OCI-LY7 (cell line): ENCODE results near the gene KRTAP2-4. TPM values are rescaled to one million over a fixed set of nuclear protein-coding genes. Genes with fewer than 3 reads are reported as not detected.
"Not testable (repeated sequence)": the region's sequence is repeated elsewhere in the genome, so short reads cannot be mapped to it uniquely, and the experiment has no call there.

ENCODE experiments used
- BruUV-seq: library from RNA; stranded (reverse); fragments of 400-500 nt; replicated peaks from 2 replicates; lab custom pipeline; 2021; lab: Mats Ljungman, UMichigan
- CTCF ChIA-PET: fragments of 300-600 bp; sonication (Branson Sonifier 250); formaldehyde crosslinking; loops from one replicate; lab custom pipeline; 2022; ENCODE audit warnings: antibody characterized with exemption; ENCODE audit not compliant: unreplicated experiment; lab: Charles Lee
- POLR2A ChIA-PET: fragments of 300-600 bp; sonication (Branson Sonifier 250); formaldehyde crosslinking; loops from one replicate; lab custom pipeline; 2022; ENCODE audit warnings: antibody characterized with exemption; lab: Charles Lee
- DNase-seq: peaks from one replicate; pipeline ENCODE4 v3.0.0-alpha.2; 2015; ENCODE audit warnings: low spot score
- H2AFZ ChIP-seq: fragments of 200-600 bp; sonication (generic), shearing (Covaris generic); 2 replicates; pipeline ENCODE4 v1.6.1; 2014; ENCODE audit warnings: mild to moderate bottlenecking, antibody characterized with exemption, low read length, moderate library complexity
- H3K27ac ChIP-seq: fragments of 200-600 bp; sonication (generic); 2 replicates; pipeline ENCODE4 v1.5.1; 2014; ENCODE audit warnings: mixed run types, low read depth, mild to moderate bottlenecking, moderate library complexity, low read length, inconsistent platforms; ENCODE audit not compliant: poor library complexity, severe bottlenecking
- H3K36me3 ChIP-seq: fragments of 200-600 bp; sonication (generic); 2 replicates; pipeline ENCODE4 v1.6.1; 2014; ENCODE audit warnings: mild to moderate bottlenecking, antibody characterized with exemption, low read length, moderate library complexity, mixed read lengths; ENCODE audit not compliant: insufficient read depth
- H3K4me1 ChIP-seq: fragments of 200-600 bp; sonication (generic); 2 replicates; pipeline ENCODE4 v1.5.1; 2014; ENCODE audit warnings: mild to moderate bottlenecking, low read length; ENCODE audit not compliant: insufficient read depth, poor library complexity, severe bottlenecking
- H3K4me2 ChIP-seq: fragments of 200-600 bp; sonication (generic); 2 replicates; pipeline ENCODE4 v1.6.1; 2014; ENCODE audit warnings: mild to moderate bottlenecking, low read length
- H3K4me3 ChIP-seq: fragments of 200-600 bp; sonication (generic); 2 replicates; pipeline ENCODE4 v1.5.1; 2014; ENCODE audit warnings: mild to moderate bottlenecking, low read depth, low read length; ENCODE audit not compliant: poor library complexity, severe bottlenecking
- H3K79me2 ChIP-seq: fragments of 200-600 bp; sonication (generic); 2 replicates; pipeline ENCODE4 v1.6.1; 2016; ENCODE audit warnings: low read depth, mild to moderate bottlenecking, low read length, moderate library complexity, mixed read lengths; ENCODE audit not compliant: insufficient read depth
- H3K9me2 ChIP-seq: fragments of 200-600 bp; sonication (generic); 2 replicates; pipeline ENCODE4 v1.6.1; 2016; ENCODE audit warnings: mild to moderate bottlenecking, low read length, mixed read lengths; ENCODE audit not compliant: insufficient read depth
- H3K9me3 ChIP-seq: fragments of 200-600 bp; sonication (generic); 2 replicates; pipeline ENCODE4 v1.6.1; 2014; ENCODE audit warnings: mild to moderate bottlenecking, mixed run types, low read length, mixed read lengths
- H4K20me1 ChIP-seq: fragments of 200-600 bp; sonication (generic); 2 replicates; pipeline ENCODE4 v1.6.1; 2014; ENCODE audit warnings: mild to moderate bottlenecking, antibody characterized with exemption, low read length, moderate library complexity, mixed read lengths; ENCODE audit not compliant: insufficient read depth
- CTCF ChIP-seq: fragments of 200-600 bp; sonication (generic); conservative IDR thresholded peaks from 2 replicates; pipeline ENCODE4 v1.5.1; 2014; ENCODE audit warnings: mild to moderate bottlenecking, antibody characterized with exemption, low read length, moderate library complexity, mixed read lengths
- EZH2phosphoT487 ChIP-seq: fragments of 200-600 bp; sonication (generic); IDR thresholded peaks from 2 replicates; pipeline ENCODE4 v1.6.1; 2018; ENCODE audit warnings: low read depth, borderline replicate concordance, mild to moderate bottlenecking, mixed run types, antibody characterized with exemption, low read length, moderate library complexity, mixed read lengths
- intact Hi-C: fragments of 100-400 bp; cut with micrococcal nuclease; formaldehyde crosslinking; loops from one replicate; pipeline ENCODE4 v1.10.0; 2022; ENCODE audit not compliant: unreplicated experiment
- total RNA-seq, 2 experiments: library from RNA; depleted of rRNA in 1 of 2; stranded (reverse); fragments of >200 nt in 1 of 2; shearing (Covaris generic) in 1 of 2; gene quantifications; 2 replicates each; pipeline ENCODE4 v1.2.3, GENCODE V29; 2014 to 2022

KRTAP2-4 gene
- total RNA-seq, 2 experiments from 2014 or later: not detected

GRCh38 chr17:41069031-41069430 is 3.4 kb upstream of the KRTAP2-4 start:
- Histone ChIP-seq H3K9me3 (no peaks in the 10 kb centered on the region), H3K4me2 (no peak overlapping the region), H3K4me3 (no peak overlapping the region), H3K79me2 (no peaks in the 10 kb centered on the region), H3K36me3 (no peaks in the 10 kb centered on the region), H3K27ac (no peak overlapping the region), H2AFZ (no peak overlapping the region), H3K9me2 (no peaks in the 10 kb centered on the region), H4K20me1 (no peaks in the 10 kb centered on the region), H3K4me1 (no peaks in the 10 kb centered on the region)
- no peak for DNase-seq
- TF ChIP-seq EZH2phosphoT487: no peak
- no peak for TF ChIP-seq CTCF
- intact Hi-C loops: no loop called here
- POLR2A ChIA-PET: no interaction called here
- BruUV-seq: no TSS peak
- CTCF ChIA-PET: no interaction called here

- POLR2A ChIA-PET: no interaction called here
- H3K9me3 ChIP-seq: no peaks in the 10 kb centered on the region
- TF ChIP-seq EZH2phosphoT487 (no peak), CTCF (no peak)
- no peak for DNase-seq
- H3K27ac ChIP-seq: no peak overlapping the region
- BruUV-seq: no TSS peak
- no peaks in the 10 kb centered on the region for H4K20me1 ChIP-seq
- no peaks in the 10 kb centered on the region for H3K9me2 ChIP-seq
- no peaks in the 10 kb centered on the region for H3K36me3 ChIP-seq
- H3K4me2 ChIP-seq: no peak overlapping the region
- no peaks in the 10 kb centered on the region for H3K4me1 ChIP-seq
- intact Hi-C loops: no loop called here
- H2AFZ ChIP-seq: no peak overlapping the region
- H3K79me2 ChIP-seq: no peaks in the 10 kb centered on the region
- CTCF ChIA-PET: no interaction called here
- no peak overlapping the region for H3K4me3 ChIP-seq
Measured at GRCh38 chr17:41067281-41067680, 1.6 kb upstream of the KRTAP2-4 start.

GRCh38 chr17:41065016-41065689 is 526 bp downstream of the KRTAP2-4 start:
- H4K20me1 ChIP-seq, H3K36me3 ChIP-seq, POLR2A ChIA-PET, DNase-seq, H2AFZ ChIP-seq, H3K4me2 ChIP-seq, BruUV-seq, H3K4me1 ChIP-seq, H3K9me3 ChIP-seq, intact Hi-C loops, H3K27ac ChIP-seq, H3K9me2 ChIP-seq, H3K4me3 ChIP-seq, CTCF ChIA-PET, H3K79me2 ChIP-seq: not testable (repeated sequence)
